ENCODE data around the gene GRAMD4. TPM values are rescaled to one million over a fixed set of nuclear protein-coding genes. Genes with fewer than 3 reads are reported as not detected.

The GRAMD4 gene
- total RNA-seq, 1 experiment from 2014 or later: 38.2 TPM

DNA sequence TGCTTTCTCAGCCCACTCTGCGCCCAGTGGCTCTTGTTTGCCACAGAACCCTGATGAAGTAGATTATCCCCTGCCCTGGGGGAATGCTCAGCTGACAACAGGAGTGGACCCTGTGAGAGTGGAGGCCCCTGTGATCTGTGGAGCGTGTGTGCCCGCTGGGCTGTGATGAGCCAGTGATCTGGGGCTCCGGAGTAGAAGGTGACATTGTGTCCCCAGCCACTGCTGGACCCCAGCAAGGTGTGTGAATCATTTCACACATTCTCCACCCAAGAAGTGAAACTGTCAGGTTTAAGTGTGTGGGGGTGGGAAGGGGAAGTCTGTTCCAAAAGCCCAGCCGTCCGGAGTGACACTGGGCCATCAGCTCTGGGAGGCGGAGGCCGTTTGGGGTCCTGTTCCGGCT lies 33.1 kb upstream of the GRAMD4 start:
- CTCF ChIA-PET: no interaction called here
- Histone ChIP-seq H3K79me2 (ENCODE audit: low read depth) (peaks cover 27% of the 10 kb centered on the region), H3K27ac (no peak overlapping the region), H4K20me1 (ENCODE audit: insufficient read depth) (peaks cover 49% of the 10 kb centered on the region), H3K4me2 (no peak overlapping the region), H3K9me3 (ENCODE audit: insufficient read depth, low read depth) (no peaks in the 10 kb centered on the region), H3K27me3 (ENCODE audit: insufficient read depth, low read depth) (no peaks in the 10 kb centered on the region), H2AFZ (no peak overlapping the region), H3K9me2 (ENCODE audit: insufficient read depth) (no peaks in the 10 kb centered on the region), H3K4me3 (no peak overlapping the region), H3K4me1 (replicated peaks; ENCODE audit: insufficient read depth) (no peaks in the 10 kb centered on the region), H3F3A (ENCODE audit: insufficient read depth, low read depth) (peaks cover 8% of the 10 kb centered on the region; the same call in 1 of the 2 replicates), H3K36me3 (ENCODE audit: low read depth) (0 out of 2 replicates have a peak, but pooled peaks cover 6% of the 10 kb centered on the region)
- no peak for DNase-seq
- BruUV-seq (replicated peaks): no TSS peak
- intact Hi-C loops (cut with micrococcal nuclease; ENCODE audit: unreplicated experiment): no loop called here
- TF ChIP-seq EZH2 (IDR thresholded peaks at IDR 0.05; ENCODE audit: low read depth): no peak
- no peak for TF ChIP-seq CTCF (conservative IDR thresholded peaks at IDR 0.05)
- POLR2A ChIA-PET (ENCODE audit: unreplicated experiment): no interaction called here

- Histone ChIP-seq H3K4me1 (replicated peaks; ENCODE audit: insufficient read depth) (no peaks in the 10 kb centered on the region), H3K4me3 (no peak overlapping the region), H3K27me3 (ENCODE audit: insufficient read depth, low read depth) (no peaks in the 10 kb centered on the region), H3K4me2 (no peak overlapping the region), H2AFZ (no peak overlapping the region), H4K20me1 (ENCODE audit: insufficient read depth) (peaks cover 43% of the 10 kb centered on the region), H3K27ac (no peak overlapping the region), H3K9me2 (ENCODE audit: insufficient read depth) (no peaks in the 10 kb centered on the region), H3K79me2 (ENCODE audit: low read depth) (peaks cover 21% of the 10 kb centered on the region), H3K36me3 (ENCODE audit: low read depth) (0 out of 2 replicates have a peak, but pooled peaks cover 6% of the 10 kb centered on the region), H3K9me3 (ENCODE audit: insufficient read depth, low read depth) (no peaks in the 10 kb centered on the region), H3F3A (ENCODE audit: insufficient read depth, low read depth) (peaks cover 6% of the 10 kb centered on the region; the same call in 1 of the 2 replicates)
- intact Hi-C loops (cut with micrococcal nuclease; ENCODE audit: unreplicated experiment): no loop called here
- no TSS peak for BruUV-seq (replicated peaks)
- ChIA-PET CTCF (interaction anchor here (1.0 kb wide), 1 partner anchor 9 kb away, joined by 3 read pairs; no protein-coding TSS in a partner anchor), POLR2A (ENCODE audit: unreplicated experiment) (no interaction called here)
- no peak for TF ChIP-seq EZH2 (IDR thresholded peaks at IDR 0.05; ENCODE audit: low read depth)
- no peak for TF ChIP-seq CTCF (conservative IDR thresholded peaks at IDR 0.05)
- DNase-seq: no peak
Observed at GRCh38 chr22:46587492-46588278, 32.5 kb upstream of the GRAMD4 start.

DNA sequence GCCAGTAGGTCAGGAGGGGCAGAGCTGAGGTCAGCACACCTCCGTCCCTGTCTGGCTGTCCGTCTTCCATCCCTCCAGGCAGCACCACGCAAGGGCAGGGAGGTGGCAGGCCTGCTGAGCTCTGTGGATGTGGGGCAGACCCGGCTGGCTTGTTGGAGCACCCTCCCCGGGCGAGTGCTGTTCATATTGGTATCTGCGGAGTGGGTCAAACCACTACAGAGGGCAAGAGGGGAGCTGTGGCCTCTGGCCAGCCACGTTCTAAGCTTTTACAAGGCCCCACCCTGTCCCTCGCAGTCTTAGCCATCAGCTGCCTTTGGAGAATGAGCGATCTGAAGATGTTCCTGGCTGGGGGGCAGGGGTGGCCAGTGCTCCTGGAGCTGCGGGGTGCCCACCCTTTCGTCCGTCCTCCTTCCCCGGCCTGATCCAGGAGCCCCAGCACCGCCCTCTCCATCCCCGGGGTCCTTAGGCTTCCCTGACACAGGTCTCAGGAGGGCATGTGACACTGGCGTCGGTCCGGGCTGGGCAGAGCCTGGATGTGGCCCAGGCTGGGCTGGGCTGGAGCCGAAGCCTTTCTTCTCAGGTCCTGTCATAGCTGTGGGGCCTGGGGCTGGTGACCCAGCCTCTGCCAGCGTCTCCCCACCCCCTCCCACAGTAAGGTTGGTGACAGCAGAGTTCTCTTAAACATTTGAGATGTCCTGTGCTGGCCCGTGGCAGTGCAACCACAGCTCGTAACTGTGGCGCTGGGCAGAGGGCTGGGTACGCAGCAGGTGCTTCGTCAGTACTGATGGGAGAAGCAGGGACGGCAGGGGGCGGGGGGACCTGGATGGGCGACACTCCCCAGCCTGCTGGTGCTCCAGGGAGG lies 31.7 kb upstream of the GRAMD4 start:
- Histone ChIP-seq H3F3A (ENCODE audit: insufficient read depth, low read depth) (no peaks in the 10 kb centered on the region), H3K27ac (no peak overlapping the region), H3K9me3 (ENCODE audit: insufficient read depth, low read depth) (no peaks in the 10 kb centered on the region), H3K79me2 (ENCODE audit: low read depth) (peaks cover 14% of the 10 kb centered on the region), H3K36me3 (ENCODE audit: low read depth) (no peaks in the 10 kb centered on the region), H2AFZ (no peak overlapping the region), H3K4me1 (replicated peaks; ENCODE audit: insufficient read depth) (no peaks in the 10 kb centered on the region), H3K9me2 (ENCODE audit: insufficient read depth) (no peaks in the 10 kb centered on the region), H4K20me1 (ENCODE audit: insufficient read depth) (peaks cover 35% of the 10 kb centered on the region), H3K4me2 (no peak overlapping the region), H3K4me3 (no peak overlapping the region), H3K27me3 (ENCODE audit: insufficient read depth, low read depth) (no peaks in the 10 kb centered on the region)
- no peak for DNase-seq
- no TSS peak for BruUV-seq (replicated peaks)
- no peak for TF ChIP-seq CTCF (conservative IDR thresholded peaks at IDR 0.05)
- no peak for TF ChIP-seq EZH2 (IDR thresholded peaks at IDR 0.05; ENCODE audit: low read depth)
- ChIA-PET POLR2A (ENCODE audit: unreplicated experiment) (no interaction called here), CTCF (interaction anchor here (1.0 kb wide), 1 partner anchor 8 kb away, joined by 3 read pairs; no protein-coding TSS in a partner anchor)
- intact Hi-C loops (cut with micrococcal nuclease; ENCODE audit: unreplicated experiment): no loop called here
